Loucy (cell line): ENCODE results near the gene NPY2R.

Experiments used
- H2AFZ ChIP-seq: fragments of 200-600 bp; sonication (generic); 2 replicates; pipeline ENCODE4 v1.6.0; 2016; ENCODE audit warnings: antibody characterized with exemption, mild to moderate bottlenecking, low read length, moderate library complexity
- H3F3A ChIP-seq: fragments of 200-600 bp; 2 replicates; pipeline ENCODE4 v1.6.0; 2016; ENCODE audit warnings: antibody characterized with exemption, low read depth, mild to moderate bottlenecking
- H3K27me3 ChIP-seq: fragments of 200-600 bp; sonication (generic); 2 replicates; pipeline ENCODE4 v1.6.1; 2014; ENCODE audit warnings: low read length, mild to moderate bottlenecking; ENCODE audit not compliant: insufficient read depth, poor library complexity, severe bottlenecking
- H3K36me3 ChIP-seq: fragments of 200-600 bp; sonication (generic); 2 replicates; pipeline ENCODE4 v1.6.1; 2016; ENCODE audit warnings: low read length; ENCODE audit not compliant: insufficient read depth
- H3K4me1 ChIP-seq: fragments of 200-600 bp; sonication (generic); 2 replicates; pipeline ENCODE4 v1.5.1; 2014; ENCODE audit warnings: low read length, mild to moderate bottlenecking; ENCODE audit not compliant: insufficient read depth, poor library complexity, severe bottlenecking
- H3K4me2 ChIP-seq: fragments of 200-600 bp; sonication (generic); 2 replicates; pipeline ENCODE4 v1.6.0; 2014; ENCODE audit warnings: antibody characterized with exemption, low read length, low read depth, mild to moderate bottlenecking; ENCODE audit not compliant: poor library complexity, severe bottlenecking
- H3K4me3 ChIP-seq: fragments of 200-600 bp; sonication (generic); 2 replicates; pipeline ENCODE4 v1.5.1; 2014; ENCODE audit warnings: low read length, mild to moderate bottlenecking, mixed read lengths; ENCODE audit not compliant: poor library complexity, severe bottlenecking
- H3K79me2 ChIP-seq: fragments of 200-600 bp; sonication (generic); 2 replicates; pipeline ENCODE4 v1.6.1; 2014; ENCODE audit warnings: low read length; ENCODE audit not compliant: insufficient read depth
- H3K9ac ChIP-seq: fragments of 200-600 bp; sonication (generic); 2 replicates; pipeline ENCODE4 v1.6.0; 2014; ENCODE audit warnings: mild to moderate bottlenecking, low read depth, low read length, moderate library complexity; ENCODE audit not compliant: poor library complexity, severe bottlenecking
- H3K9me2 ChIP-seq: fragments of 200-600 bp; sonication (generic); replicated peaks from 2 replicates; pipeline ENCODE4 v1.6.1; 2016; ENCODE audit warnings: low read depth, low read length, mixed read lengths
- H3K9me3 ChIP-seq: fragments of 200-600 bp; sonication (generic); 2 replicates; pipeline ENCODE4 v1.6.1; 2014; ENCODE audit warnings: mild to moderate bottlenecking, antibody characterized with exemption, low read length, low read depth; ENCODE audit not compliant: insufficient read depth
- H4K20me1 ChIP-seq: fragments of 200-600 bp; sonication (generic); 2 replicates; pipeline ENCODE4 v1.6.0; 2014; ENCODE audit warnings: antibody characterized with exemption, low read length, mild to moderate bottlenecking; ENCODE audit not compliant: insufficient read depth, poor library complexity, severe bottlenecking
- EZH2phosphoT487 ChIP-seq: fragments of 200-600 bp; IDR thresholded peaks from 2 replicates; pipeline ENCODE4 v1.6.1; 2018; ENCODE audit warnings: antibody characterized with exemption, mild to moderate bottlenecking, moderate library complexity, borderline replicate concordance
- TF ChIP-seq, protein P1 (sequence below): fragments of 200-600 bp; sonication (generic); conservative IDR thresholded peaks from 2 replicates; pipeline ENCODE4 v1.5.1; 2014; ENCODE audit warnings: mild to moderate bottlenecking, antibody characterized with exemption, low read length

NPY2R gene

DNA sequence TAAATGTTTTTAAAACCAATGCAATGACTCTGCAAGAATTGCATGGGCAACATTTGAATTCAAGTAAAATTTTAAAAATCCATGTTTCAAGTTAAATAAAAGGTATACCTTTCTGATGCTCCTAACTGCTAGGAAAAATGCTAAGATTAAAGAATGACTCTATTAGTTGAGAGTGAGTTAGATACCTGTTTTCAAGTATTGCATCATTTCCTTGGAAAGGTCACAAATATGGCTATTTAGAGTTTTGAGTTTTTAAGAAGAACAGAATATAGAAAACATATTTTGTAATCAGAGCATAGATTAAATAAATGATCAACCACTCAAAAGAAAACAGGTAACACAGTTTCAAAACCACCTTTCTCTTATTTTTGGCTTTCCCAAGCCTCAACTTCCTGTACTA lies 18.3 kb upstream of the NPY2R start:
- Histone ChIP-seq H3K4me3 (no peak overlapping the region), H3K9me3 (no peaks in the 10 kb centered on the region), H3K9me2 (no peaks in the 10 kb centered on the region), H4K20me1 (no peaks in the 10 kb centered on the region), H3K4me2 (no peak overlapping the region), H3K4me1 (no peaks in the 10 kb centered on the region), H3K9ac (no peak overlapping the region), H3K79me2 (no peaks in the 10 kb centered on the region), H3K36me3 (no peaks in the 10 kb centered on the region), H3F3A (no peaks in the 10 kb centered on the region), H2AFZ (no peak overlapping the region), H3K27me3 (no peaks in the 10 kb centered on the region)
- no peak for TF ChIP-seq EZH2phosphoT487
- TF ChIP-seq, protein P1, sequence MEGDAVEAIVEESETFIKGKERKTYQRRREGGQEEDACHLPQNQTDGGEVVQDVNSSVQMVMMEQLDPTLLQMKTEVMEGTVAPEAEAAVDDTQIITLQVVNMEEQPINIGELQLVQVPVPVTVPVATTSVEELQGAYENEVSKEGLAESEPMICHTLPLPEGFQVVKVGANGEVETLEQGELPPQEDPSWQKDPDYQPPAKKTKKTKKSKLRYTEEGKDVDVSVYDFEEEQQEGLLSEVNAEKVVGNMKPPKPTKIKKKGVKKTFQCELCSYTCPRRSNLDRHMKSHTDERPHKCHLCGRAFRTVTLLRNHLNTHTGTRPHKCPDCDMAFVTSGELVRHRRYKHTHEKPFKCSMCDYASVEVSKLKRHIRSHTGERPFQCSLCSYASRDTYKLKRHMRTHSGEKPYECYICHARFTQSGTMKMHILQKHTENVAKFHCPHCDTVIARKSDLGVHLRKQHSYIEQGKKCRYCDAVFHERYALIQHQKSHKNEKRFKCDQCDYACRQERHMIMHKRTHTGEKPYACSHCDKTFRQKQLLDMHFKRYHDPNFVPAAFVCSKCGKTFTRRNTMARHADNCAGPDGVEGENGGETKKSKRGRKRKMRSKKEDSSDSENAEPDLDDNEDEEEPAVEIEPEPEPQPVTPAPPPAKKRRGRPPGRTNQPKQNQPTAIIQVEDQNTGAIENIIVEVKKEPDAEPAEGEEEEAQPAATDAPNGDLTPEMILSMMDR, result no peak

GRCh38 chr4:155197757-155198156 lies 10.7 kb upstream of the NPY2R start:
- no peaks in the 10 kb centered on the region for H3K27me3 ChIP-seq
- no peak overlapping the region for H3K9ac ChIP-seq
- H3K9me2 ChIP-seq, result no peaks in the 10 kb centered on the region
- no peak overlapping the region for H2AFZ ChIP-seq
- TF ChIP-seq, protein P1, result no peak
- TF ChIP-seq EZH2phosphoT487, result no peak
- H3K4me1 ChIP-seq, result no peaks in the 10 kb centered on the region
- no peaks in the 10 kb centered on the region for H4K20me1 ChIP-seq
- no peaks in the 10 kb centered on the region for H3K36me3 ChIP-seq
- H3K4me2 ChIP-seq, result no peak overlapping the region
- no peaks in the 10 kb centered on the region for H3K9me3 ChIP-seq
- no peak overlapping the region for H3K4me3 ChIP-seq
- no peaks in the 10 kb centered on the region for H3K79me2 ChIP-seq
- no peaks in the 10 kb centered on the region for H3F3A ChIP-seq

DNA sequence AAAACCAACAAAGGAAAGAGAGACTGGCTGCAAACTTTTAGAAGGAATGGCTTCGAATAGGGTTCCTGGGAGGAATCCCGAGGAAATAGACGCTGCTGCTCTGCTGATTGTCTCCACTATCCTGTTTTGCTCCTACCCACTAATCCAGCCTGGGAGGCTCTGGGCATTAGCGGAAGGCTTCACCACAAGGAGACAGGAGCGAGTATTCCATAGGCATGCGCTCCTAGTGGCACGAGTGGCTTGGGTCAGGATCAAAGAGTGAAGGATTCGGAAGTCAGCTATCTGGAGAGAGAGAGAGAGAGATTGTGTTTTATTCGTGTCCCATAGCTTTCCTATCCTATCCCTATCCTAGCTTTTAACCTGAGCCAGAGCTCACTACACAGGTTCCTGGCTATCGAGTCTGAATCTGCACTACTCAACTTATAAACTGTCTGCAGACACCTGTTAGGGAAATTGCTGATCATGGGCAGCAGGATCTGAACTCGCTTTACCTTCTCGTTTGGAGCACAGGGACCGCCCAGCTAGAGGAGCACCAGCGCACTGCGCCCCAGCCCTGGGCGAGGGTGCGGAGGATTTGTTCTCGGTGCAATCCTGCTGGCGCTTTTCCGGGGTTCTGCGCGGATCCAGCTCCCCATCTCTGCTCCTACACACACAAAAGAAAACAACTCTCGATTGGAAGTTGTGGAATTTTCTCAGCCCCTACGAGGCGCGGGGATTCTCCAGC lies 740 bp upstream of the NPY2R start:
- no peak overlapping the region for H3K9ac ChIP-seq
- no peaks in the 10 kb centered on the region for H3F3A ChIP-seq
- no peaks in the 10 kb centered on the region for H3K36me3 ChIP-seq
- no peak overlapping the region for H2AFZ ChIP-seq
- H4K20me1 ChIP-seq, result no peaks in the 10 kb centered on the region
- H3K4me3 ChIP-seq, result no peak overlapping the region
- no peak for TF ChIP-seq EZH2phosphoT487
- TF ChIP-seq, protein P1, result no peak
- H3K9me2 ChIP-seq, result no peaks in the 10 kb centered on the region
- H3K4me2 ChIP-seq, result no peak overlapping the region
- H3K27me3 ChIP-seq, result no peaks in the 10 kb centered on the region
- no peaks in the 10 kb centered on the region for H3K9me3 ChIP-seq
- H3K4me1 ChIP-seq, result no peaks in the 10 kb centered on the region
- no peaks in the 10 kb centered on the region for H3K79me2 ChIP-seq
